Activated CD8-positive, alpha-beta memory T cell treated with anti-CD3 and anti-CD28 coated beads, Interleukin-2, amount 50 U/mL, for 48 hours (primary cell): ENCODE measurements around the gene LMNB1.

Source experiments
- DNase-seq: peaks from one replicate; pipeline ENCODE4 v3.0.0-alpha.2; 2020

Gene LMNB1

GRCh38 chr5:126863402-126863801 is 86.5 kb downstream of the LMNB1 start:
- no peak for DNase-seq

GRCh38 chr5:126864042-126864688 is 87.2 kb downstream of the LMNB1 start:
- DNase-seq, result no peak

GRCh38 chr5:126865299-126865698 is 88.4 kb downstream of the LMNB1 start:
- DNase-seq, result no peak

GRCh38 chr5:126866851-126867636 is 90.1 kb downstream of the LMNB1 start:
- no peak for DNase-seq

GRCh38 chr5:126868338-126869004 is 91.5 kb downstream of the LMNB1 start:
- no peak for DNase-seq

- peak; percentile 61 for DNase-seq
Observed at GRCh38 chr5:126869005-126869451, 92.1 kb downstream of the LMNB1 start.

- no peak for DNase-seq
Observed at GRCh38 chr5:126871441-126871840, 94.5 kb downstream of the LMNB1 start.

GRCh38 chr5:126872561-126873354 is 95.8 kb downstream of the LMNB1 start:
- DNase-seq, result no peak

GRCh38 chr5:126875303-126875785 is 98.4 kb downstream of the LMNB1 start:
- DNase-seq, result no peak

GRCh38 chr5:126877602-126878001 is 100.7 kb downstream of the LMNB1 start:
- no peak for DNase-seq

GRCh38 chr5:126878085-126878484 is 101.1 kb downstream of the LMNB1 start:
- no peak for DNase-seq

- DNase-seq, result no peak
Observed at GRCh38 chr5:126878634-126879033, 101.7 kb downstream of the LMNB1 start.

- no peak for DNase-seq
Observed at GRCh38 chr5:126881821-126882600, 105.1 kb downstream of the LMNB1 start.

- DNase-seq, result no peak
Observed at GRCh38 chr5:126883564-126884245, 106.8 kb downstream of the LMNB1 start.

GRCh38 chr5:126884269-126884819 is 107.4 kb downstream of the LMNB1 start:
- no peak for DNase-seq
